CD4-positive, alpha-beta memory T cell (primary cell): Measurements from ENCODE around the gene CCDC141. TPM values are rescaled to one million over a fixed set of nuclear protein-coding genes. Genes with fewer than 3 reads are reported as not detected.

Experiments
- CTCF ChIA-PET: fragments of 350-600 bp; sonication (Branson Sonifier 250); formaldehyde crosslinking; loops from one replicate; lab custom pipeline; 2021; ENCODE audit warnings: inconsistent platforms; ENCODE audit not compliant: partially characterized antibody; lab: Charles Lee
- POLR2A ChIA-PET: fragments of 350-600 bp; sonication (Branson Sonifier 250); formaldehyde crosslinking; loops from one replicate; lab custom pipeline; 2021; ENCODE audit not compliant: partially characterized antibody; lab: Charles Lee
- DNase-seq, 5 donors: peaks; one replicate each; pipeline versions ENCODE4 v3.0.0 to v3.0.0-alpha.2; 2020 to 2022; ENCODE audit warnings: mixed read lengths in 1 of 5
- H3K27ac ChIP-seq: one replicate; pipeline ENCODE4 v1.7.0; 2013; ENCODE audit warnings: low read depth, low read length
- H3K27me3 ChIP-seq: 2 replicates; pipeline ENCODE4 v1.7.0; 2013; ENCODE audit warnings: mild to moderate bottlenecking, low read length, moderate library complexity; ENCODE audit not compliant: insufficient read depth
- H3K36me3 ChIP-seq: 2 replicates; pipeline ENCODE4 v1.7.0; 2013; ENCODE audit warnings: mild to moderate bottlenecking, low read length, moderate library complexity; ENCODE audit not compliant: insufficient read depth
- H3K4me1 ChIP-seq: 2 replicates; pipeline ENCODE4 v1.7.0; 2013; ENCODE audit warnings: mild to moderate bottlenecking, low read length, moderate library complexity; ENCODE audit not compliant: insufficient read depth
- H3K4me3 ChIP-seq, 2 donors: one replicate each; pipeline ENCODE4 v1.7.0; 2013; ENCODE audit warnings: low read length in 2 of 2, mild to moderate bottlenecking in 1 of 2
- H3K9me3 ChIP-seq, 2 donors: one replicate each; pipeline ENCODE4 v1.7.0; 2013; ENCODE audit warnings: low read length in 2 of 2, control low read depth in 1 of 2; ENCODE audit not compliant: control insufficient read depth in 1 of 2
- H3K27ac Mint-ChIP-seq, 7 donors: one replicate each; pipeline ENCODE4 v1.8.0; 2020 to 2021; ENCODE audit warnings: mixed read lengths in 7 of 7, mild to moderate bottlenecking in 6 of 7, inconsistent platforms in 3 of 7, moderate library complexity in 3 of 7
- H3K27me3 Mint-ChIP-seq, 2 donors: one replicate each; pipeline ENCODE4 v1.8.0; 2020 to 2021; ENCODE audit warnings: mixed read lengths in 2 of 2
- H3K36me3 Mint-ChIP-seq, 2 donors: one replicate each; pipeline ENCODE4 v1.8.0; 2020 to 2021; ENCODE audit warnings: mixed read lengths in 2 of 2, inconsistent platforms in 1 of 2, mild to moderate bottlenecking in 1 of 2
- H3K4me1 Mint-ChIP-seq, 4 donors: one replicate each; pipeline ENCODE4 v1.8.0; 2020 to 2021; ENCODE audit warnings: mixed read lengths in 4 of 4, mild to moderate bottlenecking in 1 of 4
- H3K4me3 Mint-ChIP-seq, 8 donors: one replicate each; pipeline ENCODE4 v1.8.0; 2020 to 2021; ENCODE audit warnings: mixed read lengths in 8 of 8, mild to moderate bottlenecking in 7 of 8, moderate library complexity in 6 of 8, inconsistent platforms in 3 of 8
- H3K9me3 Mint-ChIP-seq, 8 donors: one replicate each; pipeline ENCODE4 v1.8.0; 2020 to 2021; ENCODE audit warnings: mixed read lengths in 8 of 8, mild to moderate bottlenecking in 5 of 8, inconsistent platforms in 3 of 8, moderate library complexity in 1 of 8
- intact Hi-C: fragments of 100-400 bp; cut with micrococcal nuclease; formaldehyde crosslinking; loops from one replicate; pipeline ENCODE4 v1.15.1; 2023
- polyA plus RNA-seq, 2 donors: library from polyadenylated mRNA; unstranded; fragments of 300-500 nt; fragmentation: Illumina TruSeq; gene quantifications; one replicate each; pipeline ENCODE4 v1.2.3, GENCODE V29; 2021
- total RNA-seq, 2 experiments: library from RNA; stranded (reverse); gene quantifications; one replicate each; pipeline ENCODE4 v1.2.3, GENCODE V29; 2021

The CCDC141 gene
- total and polyA plus RNA-seq, 4 experiments from 2014 or later: 0.73 to 8.2 (median 5.3) TPM

GRCh38 chr2:178909507-178909906, 140.4 kb downstream of the CCDC141 start:
- ChIA-PET CTCF (interaction anchor here (1.2 to 2.4 kb wide), 3 partner anchors 13 to 19 kb away, joined by 3 to 6 read pairs (median 4); no protein-coding TSS in a partner anchor), POLR2A (no interaction called here)
- Mint-ChIP-seq H3K9me3 (peaks cover 0 to 2% (median 0%) of the 10 kb centered on the region in 8 donors), H3K4me1 (peaks cover 0 to 1% (median 0%) of the 10 kb centered on the region in 4 donors), H3K27ac (no peak overlapping the region), H3K27me3 (peaks cover 0 to 3% of the 10 kb centered on the region in 2 donors), H3K36me3 (peaks cover 0 to 2% of the 10 kb centered on the region in 2 donors), H3K4me3 (no peak overlapping the region)
- DNase-seq: no peak
- Histone ChIP-seq H3K36me3 (no peaks in the 10 kb centered on the region), H3K4me3 (no peak overlapping the region), H3K27me3 (no peaks in the 10 kb centered on the region), H3K4me1 (no peaks in the 10 kb centered on the region), H3K27ac (no peak overlapping the region), H3K9me3 (no peaks in the 10 kb centered on the region)
- intact Hi-C loops: no loop called here

GRCh38 chr2:178908810-178909209, 141.1 kb downstream of the CCDC141 start:
- H3K36me3 ChIP-seq: no peaks in the 10 kb centered on the region
- H3K9me3 ChIP-seq: no peaks in the 10 kb centered on the region
- Mint-ChIP-seq H3K36me3 (peaks cover 0 to 4% of the 10 kb centered on the region in 2 donors), H3K4me1 (peaks cover 0 to 1% (median 0%) of the 10 kb centered on the region in 4 donors), H3K27me3 (peaks cover 0 to 2% of the 10 kb centered on the region in 2 donors), H3K27ac (no peak overlapping the region), H3K9me3 (peaks cover 0 to 4% (median 0%) of the 10 kb centered on the region in 8 donors), H3K4me3 (no peak overlapping the region)
- H3K27me3 ChIP-seq: no peaks in the 10 kb centered on the region
- H3K4me3 ChIP-seq: no peak overlapping the region
- intact Hi-C loops: no loop called here
- H3K27ac ChIP-seq: no peak overlapping the region
- H3K4me1 ChIP-seq: no peaks in the 10 kb centered on the region
- no peak for DNase-seq
- POLR2A ChIA-PET: no interaction called here
- CTCF ChIA-PET: interaction anchor here (1.2 to 2.4 kb wide), 2 partner anchors 12 to 18 kb away, joined by 3 to 6 read pairs; no protein-coding TSS in a partner anchor

- H3K4me3 ChIP-seq: no peak overlapping the region
- ChIA-PET CTCF (interaction anchor here (0.7 to 2.6 kb wide), 7 partner anchors 8 to 241 kb away, joined by 3 to 13 read pairs (median 5); no protein-coding TSS in a partner anchor), POLR2A (no interaction called here)
- peaks cover 0 to 4% (median 0%) of the 10 kb centered on the region in 8 donors for H3K9me3 Mint-ChIP-seq
- intact Hi-C loops: no loop called here
- no peak for DNase-seq
- no peaks in the 10 kb centered on the region for H3K9me3 ChIP-seq
- H3K4me3 Mint-ChIP-seq: no peak overlapping the region
- no peaks in the 10 kb centered on the region for H3K27me3 ChIP-seq
- no peaks in the 10 kb centered on the region for H3K36me3 ChIP-seq
- peaks cover 0 to 4% of the 10 kb centered on the region in 2 donors for H3K36me3 Mint-ChIP-seq
- no peaks in the 10 kb centered on the region for H3K4me1 Mint-ChIP-seq
- no peak overlapping the region for H3K27ac Mint-ChIP-seq
- H3K27ac ChIP-seq: no peak overlapping the region
- peaks cover 0 to 2% of the 10 kb centered on the region in 2 donors for H3K27me3 Mint-ChIP-seq
- no peaks in the 10 kb centered on the region for H3K4me1 ChIP-seq
Observed at GRCh38 chr2:178905261-178905660, 144.7 kb downstream of the CCDC141 start.

- ChIA-PET POLR2A (no interaction called here), CTCF (interaction anchor here (1.0 to 2.5 kb wide), 2 partner anchors 9 to 11 kb away, joined by 5 to 10 read pairs; no protein-coding TSS in a partner anchor)
- Histone ChIP-seq H3K9me3 (no peaks in the 10 kb centered on the region), H3K27ac (no peak overlapping the region), H3K4me1 (no peaks in the 10 kb centered on the region), H3K4me3 (no peak overlapping the region), H3K27me3 (no peaks in the 10 kb centered on the region), H3K36me3 (no peaks in the 10 kb centered on the region)
- intact Hi-C loops: no loop called here
- Mint-ChIP-seq H3K9me3 (peaks cover 0 to 4% (median 0%) of the 10 kb centered on the region in 8 donors), H3K36me3 (peaks cover 0 to 3% of the 10 kb centered on the region in 2 donors), H3K27me3 (peaks cover 0 to 2% of the 10 kb centered on the region in 2 donors), H3K4me1 (no peaks in the 10 kb centered on the region), H3K4me3 (no peak overlapping the region), H3K27ac (no peak overlapping the region)
- no peak for DNase-seq
Observed at GRCh38 chr2:178899656-178900055, 150.3 kb downstream of the CCDC141 start.

- POLR2A ChIA-PET: no interaction called here
- H3K9me3 Mint-ChIP-seq: peaks cover 0 to 3% (median 0%) of the 10 kb centered on the region in 8 donors
- no peaks in the 10 kb centered on the region for H3K27me3 Mint-ChIP-seq
- no peaks in the 10 kb centered on the region for H3K4me1 ChIP-seq
- no peak overlapping the region for H3K4me3 Mint-ChIP-seq
- no peaks in the 10 kb centered on the region for H3K36me3 Mint-ChIP-seq
- no peaks in the 10 kb centered on the region for H3K36me3 ChIP-seq
- H3K9me3 ChIP-seq: no peaks in the 10 kb centered on the region
- H3K27ac Mint-ChIP-seq: no peak overlapping the region
- peaks cover 0 to 5% (median under 1%) of the 10 kb centered on the region in 4 donors for H3K4me1 Mint-ChIP-seq
- no peak overlapping the region for H3K4me3 ChIP-seq
- CTCF ChIA-PET: interaction anchor here (1.3 to 1.9 kb wide), 5 partner anchors 9 to 234 kb away, joined by 3 to 5 read pairs (median 4); no protein-coding TSS in a partner anchor
- no peak overlapping the region for H3K27ac ChIP-seq
- intact Hi-C loops: no loop called here
- DNase-seq: no peak
- H3K27me3 ChIP-seq: no peaks in the 10 kb centered on the region
Observed at GRCh38 chr2:178895872-178896271, 154.1 kb downstream of the CCDC141 start.

- Histone ChIP-seq H3K27ac (no peak overlapping the region), H3K4me3 (no peak overlapping the region), H3K9me3 (no peaks in the 10 kb centered on the region), H3K36me3 (no peaks in the 10 kb centered on the region), H3K27me3 (no peaks in the 10 kb centered on the region), H3K4me1 (no peaks in the 10 kb centered on the region)
- H3K9me3 Mint-ChIP-seq: no peaks in the 10 kb centered on the region
- intact Hi-C loops: no loop called here
- no peaks in the 10 kb centered on the region for H3K36me3 Mint-ChIP-seq
- no peaks in the 10 kb centered on the region for H3K27me3 Mint-ChIP-seq
- no peak overlapping the region for H3K4me3 Mint-ChIP-seq
- peaks cover 0 to 5% (median under 1%) of the 10 kb centered on the region in 4 donors for H3K4me1 Mint-ChIP-seq
- CTCF ChIA-PET: interaction anchor here (1.3 to 1.9 kb wide), 2 partner anchors 10 to 15 kb away, joined by 4 read pairs; no protein-coding TSS in a partner anchor
- DNase-seq: no peak
- POLR2A ChIA-PET: no interaction called here
- H3K27ac Mint-ChIP-seq: no peak overlapping the region
Observed at GRCh38 chr2:178895171-178895570, 154.8 kb downstream of the CCDC141 start.

GRCh38 chr2:178892751-178893625, 156.9 kb downstream of the CCDC141 start:
- H3K4me1 ChIP-seq: no peaks in the 10 kb centered on the region
- no peak overlapping the region for H3K27ac Mint-ChIP-seq
- no peaks in the 10 kb centered on the region for H3K36me3 ChIP-seq
- H3K9me3 Mint-ChIP-seq: no peaks in the 10 kb centered on the region
- no peak overlapping the region for H3K4me3 Mint-ChIP-seq
- ChIA-PET CTCF (interaction anchor here (0.7 to 2.0 kb wide), 5 partner anchors 12 to 237 kb away, joined by 3 to 13 read pairs (median 4); no protein-coding TSS in a partner anchor), POLR2A (no interaction called here)
- peaks cover 0 to 5% (median under 1%) of the 10 kb centered on the region in 4 donors for H3K4me1 Mint-ChIP-seq
- H3K27ac ChIP-seq: no peak overlapping the region
- intact Hi-C loops: loop anchor here (5.0 kb wide), 1 partner anchor 859 kb away; no protein-coding TSS in a partner anchor
- H3K36me3 Mint-ChIP-seq: no peaks in the 10 kb centered on the region
- H3K9me3 ChIP-seq: no peaks in the 10 kb centered on the region
- H3K27me3 ChIP-seq: no peaks in the 10 kb centered on the region
- DNase-seq: no peak
- no peak overlapping the region for H3K4me3 ChIP-seq
- no peaks in the 10 kb centered on the region for H3K27me3 Mint-ChIP-seq
